Transverse colon (tissue), 4 donors: ENCODE measurements around the gene EIF3D.

ENCODE experiments used
- CTCF ChIP-seq, 5 experiments: fragments of 200-600 bp in 3 of 5; fragments of 450-650 bp in 2 of 5; sonication (generic) in 3 of 5; IDR thresholded peaks; 1 replicate in 2 of 5; 2 replicates in 3 of 5; pipeline ENCODE4 v1.5.1; 2016 to 2017; ENCODE audit warnings: antibody characterized with exemption in 5 of 5, inconsistent platforms in 3 of 5, mild to moderate bottlenecking in 2 of 5, moderate library complexity in 1 of 5
- EP300 ChIP-seq: sonication (generic); formaldehyde crosslinking; IDR thresholded peaks from one replicate; pipeline ENCODE4 v1.6.1; 2017; ENCODE audit warnings: antibody characterized with exemption, low read depth
- POLR2A ChIP-seq: fragments of 450-650 bp; IDR thresholded peaks from one replicate; pipeline ENCODE4 v1.6.1; 2016; ENCODE audit warnings: antibody characterized with exemption, mild to moderate bottlenecking, moderate library complexity
- POLR2AphosphoS5 ChIP-seq, 3 donors: sonication (generic); formaldehyde crosslinking; IDR thresholded peaks; one replicate each; pipeline ENCODE4 v1.6.1; 2016; ENCODE audit warnings: antibody characterized with exemption in 3 of 3

GRCh38 chr22:36561291-36561811 lies 32.4 kb upstream of the EIF3D start:
- TF ChIP-seq CTCF (IDR thresholded peaks at IDR 0.05) (no peak), POLR2AphosphoS5 (IDR thresholded peaks at IDR 0.05) (no peak), POLR2A (no peak), EP300 (no peak)
